Keratinocyte (primary cell): Measurements from ENCODE around the gene PLD5.

ENCODE experiments used
- EZH2 ChIP-seq: IDR thresholded peaks from one replicate; pipeline ENCODE4 v1.6.1; 2012; ENCODE audit warnings: inconsistent platforms, mild to moderate bottlenecking, low read length, moderate library complexity
- TF ChIP-seq, protein P1 (sequence below), 3 experiments: IDR thresholded peaks in 1 of 3; conservative IDR thresholded peaks in 1 of 3; optimal IDR thresholded peaks in 1 of 3; 2 replicates in 2 of 3; 3 replicates in 1 of 3; pipeline versions ENCODE3 to v1.5.1; 2011; ENCODE audit warnings: low read length in 3 of 3, mild to moderate bottlenecking in 3 of 3, moderate library complexity in 2 of 3, control low read depth in 1 of 3, inconsistent platforms in 1 of 3; ENCODE audit not compliant: insufficient read depth in 2 of 3; ENCODE audit errors: extremely low read depth in 1 of 3

- TF ChIP-seq, protein P1, sequence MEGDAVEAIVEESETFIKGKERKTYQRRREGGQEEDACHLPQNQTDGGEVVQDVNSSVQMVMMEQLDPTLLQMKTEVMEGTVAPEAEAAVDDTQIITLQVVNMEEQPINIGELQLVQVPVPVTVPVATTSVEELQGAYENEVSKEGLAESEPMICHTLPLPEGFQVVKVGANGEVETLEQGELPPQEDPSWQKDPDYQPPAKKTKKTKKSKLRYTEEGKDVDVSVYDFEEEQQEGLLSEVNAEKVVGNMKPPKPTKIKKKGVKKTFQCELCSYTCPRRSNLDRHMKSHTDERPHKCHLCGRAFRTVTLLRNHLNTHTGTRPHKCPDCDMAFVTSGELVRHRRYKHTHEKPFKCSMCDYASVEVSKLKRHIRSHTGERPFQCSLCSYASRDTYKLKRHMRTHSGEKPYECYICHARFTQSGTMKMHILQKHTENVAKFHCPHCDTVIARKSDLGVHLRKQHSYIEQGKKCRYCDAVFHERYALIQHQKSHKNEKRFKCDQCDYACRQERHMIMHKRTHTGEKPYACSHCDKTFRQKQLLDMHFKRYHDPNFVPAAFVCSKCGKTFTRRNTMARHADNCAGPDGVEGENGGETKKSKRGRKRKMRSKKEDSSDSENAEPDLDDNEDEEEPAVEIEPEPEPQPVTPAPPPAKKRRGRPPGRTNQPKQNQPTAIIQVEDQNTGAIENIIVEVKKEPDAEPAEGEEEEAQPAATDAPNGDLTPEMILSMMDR (optimal IDR thresholded peaks at IDR 0.05 in 1 of 3, IDR thresholded peaks at IDR 0.05 in 1 of 3, conservative IDR thresholded peaks at IDR 0.05 in 1 of 3; ENCODE audit: extremely low read depth in 1 of 3, insufficient read depth in 2 of 3, low read length in 3 of 3): no peak
- no peak for TF ChIP-seq EZH2
Observed at GRCh38 chr1:242089911-242090310, 434.6 kb downstream of the PLD5 start.
